ENCODE measurements around the gene ASPA.
"Not testable (repeated sequence)": the region's sequence is repeated elsewhere in the genome, so short reads cannot be mapped to it uniquely, and the experiment has no call there.

ASPA gene

DNA sequence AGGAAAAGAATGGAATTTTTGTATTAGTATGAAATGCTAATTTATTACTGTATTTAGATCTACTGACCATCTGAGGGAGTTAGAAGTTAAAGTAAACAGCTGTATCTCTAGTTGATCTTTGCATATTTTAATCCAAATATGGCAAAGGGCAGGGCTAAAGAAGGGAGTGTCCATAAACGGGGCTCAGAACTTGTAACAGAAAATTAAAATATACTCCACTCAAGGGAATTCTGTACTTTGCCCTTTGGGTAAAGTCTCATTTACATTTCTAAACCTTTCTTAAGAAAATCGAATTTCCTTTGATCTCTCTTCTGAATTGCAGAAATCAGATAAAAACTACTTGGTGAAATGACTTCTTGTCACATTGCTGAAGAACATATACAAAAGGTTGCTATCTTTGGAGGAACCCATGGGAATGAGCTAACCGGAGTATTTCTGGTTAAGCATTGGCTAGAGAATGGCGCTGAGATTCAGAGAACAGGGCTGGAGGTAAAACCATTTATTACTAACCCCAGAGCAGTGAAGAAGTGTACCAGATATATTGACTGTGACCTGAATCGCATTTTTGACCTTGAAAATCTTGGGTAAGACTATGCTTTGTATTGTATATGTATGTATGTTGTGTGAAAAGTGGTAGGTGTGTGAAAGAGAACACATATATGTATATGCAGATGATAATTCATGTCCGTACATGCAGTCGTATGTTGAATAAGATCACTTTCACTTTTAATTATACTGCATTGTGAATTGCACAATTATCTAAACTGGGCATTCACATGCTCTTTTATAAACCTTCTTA is at the start of gene ASPA:
ASPA (plus strand) TSS at position 186 of the 799 bp plus-strand sequence; CDS start at position 349, 163 bp downstream.
- no peaks in the 10 kb centered on the region for H3K36me3 ChIP-seq (ENCODE audit: insufficient read depth, low read length)
- peak within 1 kb of the TSS; percentile 67 for H3K27ac ChIP-seq
- peak within 1 kb of the TSS; percentile 66 for H3K4me3 ChIP-seq
- H3K9me3 ChIP-seq (ENCODE audit: low read depth, low read length): no peaks in the 10 kb centered on the region
- no peak for DNase-seq (ENCODE audit: low read depth, low spot score)
- TF ChIP-seq FOXP2 (optimal IDR thresholded peaks at IDR 0.05; ENCODE audit: control extremely low read depth, extremely low read length, insufficient read depth) (no peak), POLR2AphosphoS5 (IDR thresholded peaks at IDR 0.05; ENCODE audit: borderline replicate concordance, low read depth, low read length) (no peak), EZH2 (IDR thresholded peaks at IDR 0.05) (no peak)
- H3K9ac ChIP-seq (ENCODE audit: insufficient read length): peak within 1 kb of the TSS; percentile 8

DNA sequence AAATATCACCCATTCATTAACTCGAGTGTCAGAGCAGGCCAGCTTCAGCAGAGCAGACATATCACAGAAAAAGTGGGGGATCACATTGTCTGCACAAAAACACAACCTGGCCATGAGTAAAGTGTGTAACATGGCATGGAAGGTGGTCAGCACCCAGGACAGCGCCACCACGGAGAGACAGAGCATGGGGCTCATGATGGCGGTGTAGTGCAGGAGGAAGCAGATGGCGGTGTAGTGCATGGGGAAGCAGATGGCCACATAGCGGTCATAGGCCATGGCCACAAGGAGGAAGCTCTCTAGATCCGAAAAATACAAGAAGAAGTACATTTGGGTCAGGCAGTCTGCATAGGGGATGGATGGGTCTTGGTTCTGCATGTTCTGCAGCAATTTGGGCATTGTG is 42.6 kb upstream of the ASPA start:
- H3K4me3 ChIP-seq; H3K27ac ChIP-seq; DNase-seq (ENCODE audit: low read depth, low spot score); H3K36me3 ChIP-seq (ENCODE audit: insufficient read depth, low read length); H3K9ac ChIP-seq (ENCODE audit: insufficient read length); H3K9me3 ChIP-seq (ENCODE audit: low read depth, low read length): not testable (repeated sequence)

DNA sequence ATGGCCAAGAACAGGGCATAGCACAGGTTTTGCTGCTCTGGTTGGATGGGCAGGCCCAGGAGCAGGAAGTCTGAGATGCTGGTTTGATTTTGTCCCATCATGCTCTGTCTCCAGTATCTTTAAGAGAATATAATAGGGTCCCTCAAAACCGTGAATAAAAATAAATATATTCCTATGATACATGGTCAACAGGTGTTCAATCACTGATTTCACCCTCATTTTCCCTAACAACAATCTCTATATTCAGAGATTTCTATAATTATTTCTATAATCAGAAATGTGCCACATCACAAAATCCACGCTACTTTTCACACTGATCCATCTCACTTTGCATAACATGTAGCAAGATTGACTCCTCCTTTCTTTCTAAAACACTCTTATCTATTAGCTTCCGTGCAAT is 42.1 kb upstream of the ASPA start, which contains the start of gene OR1E2:
OR1E2 (minus strand) TSS at position 101 of the 400 bp plus-strand sequence; CDS start at position 101, 0 bp downstream.
- Histone ChIP-seq H3K9ac (ENCODE audit: insufficient read length) (no peak within 1 kb of the TSS), H3K9me3 (ENCODE audit: low read depth, low read length) (no peaks in the 10 kb centered on the region), H3K27ac (no peak within 1 kb of the TSS), H3K4me3 (no peak within 1 kb of the TSS), H3K36me3 (ENCODE audit: insufficient read depth, low read length) (no peaks in the 10 kb centered on the region)
- TF ChIP-seq POLR2AphosphoS5 (IDR thresholded peaks at IDR 0.05; ENCODE audit: borderline replicate concordance, low read depth, low read length) (no peak), FOXP2 (optimal IDR thresholded peaks at IDR 0.05; ENCODE audit: control extremely low read depth, extremely low read length, insufficient read depth) (no peak), EZH2 (IDR thresholded peaks at IDR 0.05) (no peak)
- DNase-seq (ENCODE audit: low read depth, low spot score): no peak

DNA sequence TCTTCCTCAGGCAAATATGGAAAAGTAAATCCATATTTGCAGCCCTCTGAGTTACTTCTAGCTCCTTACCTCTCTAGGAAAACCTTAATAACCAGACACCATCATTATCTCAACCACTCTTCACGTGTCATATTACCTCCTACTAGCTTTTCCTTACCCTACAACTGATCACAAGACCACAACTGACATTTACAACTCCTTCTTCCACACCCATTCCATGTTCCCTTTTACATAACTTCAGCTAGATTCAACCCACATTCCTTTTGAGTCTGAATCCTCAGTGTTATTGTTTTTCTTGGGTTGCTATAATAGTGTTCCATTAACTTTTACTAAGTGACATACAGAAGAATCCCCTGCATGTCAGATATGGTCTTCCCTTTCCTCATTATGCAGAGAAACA is 37.4 kb upstream of the ASPA start:
- no peak for TF ChIP-seq FOXP2 (optimal IDR thresholded peaks at IDR 0.05; ENCODE audit: control extremely low read depth, extremely low read length, insufficient read depth)
- no peak for TF ChIP-seq EZH2 (IDR thresholded peaks at IDR 0.05)

DNA sequence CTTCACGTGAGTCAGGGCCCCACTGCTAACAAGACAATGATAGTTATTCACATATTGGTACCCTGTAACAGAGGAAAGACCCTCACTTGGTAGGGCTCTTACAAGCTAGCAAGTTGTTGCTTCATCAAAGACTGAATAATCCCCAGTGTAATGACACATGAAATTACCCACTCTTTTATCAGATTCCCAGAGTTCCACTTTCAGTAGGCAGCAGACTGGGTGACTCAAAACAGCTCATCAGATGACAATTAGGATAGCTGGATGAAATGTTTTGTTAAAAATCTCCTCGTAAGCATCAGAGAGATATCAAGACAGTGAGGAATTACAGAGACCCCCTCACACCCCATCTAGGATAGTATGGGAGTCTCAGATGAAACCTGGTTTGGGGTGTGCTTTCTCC is 35.3 kb upstream of the ASPA start:
- TF ChIP-seq EZH2 (IDR thresholded peaks at IDR 0.05) (no peak), POLR2AphosphoS5 (IDR thresholded peaks at IDR 0.05; ENCODE audit: borderline replicate concordance, low read depth, low read length) (no peak), FOXP2 (optimal IDR thresholded peaks at IDR 0.05; ENCODE audit: control extremely low read depth, extremely low read length, insufficient read depth) (no peak)
- no peak for DNase-seq (ENCODE audit: low read depth, low spot score)
- Histone ChIP-seq H3K9me3 (ENCODE audit: low read depth, low read length) (no peaks in the 10 kb centered on the region), H3K36me3 (ENCODE audit: insufficient read depth, low read length) (no peaks in the 10 kb centered on the region), H3K27ac (no peak overlapping the region), H3K4me3 (no peak overlapping the region), H3K9ac (ENCODE audit: insufficient read length) (no peak overlapping the region)

More for the DNA sequence above, 37.4 kb upstream of the ASPA start:
- no peak overlapping the region for H3K4me3 ChIP-seq
- H3K36me3 ChIP-seq (ENCODE audit: insufficient read depth, low read length): no peaks in the 10 kb centered on the region
- no peak overlapping the region for H3K27ac ChIP-seq
- no peak for DNase-seq (ENCODE audit: low read depth, low spot score)
- no peaks in the 10 kb centered on the region for H3K9me3 ChIP-seq (ENCODE audit: low read depth, low read length)
- H3K9ac ChIP-seq (ENCODE audit: insufficient read length): no peak overlapping the region

DNA sequence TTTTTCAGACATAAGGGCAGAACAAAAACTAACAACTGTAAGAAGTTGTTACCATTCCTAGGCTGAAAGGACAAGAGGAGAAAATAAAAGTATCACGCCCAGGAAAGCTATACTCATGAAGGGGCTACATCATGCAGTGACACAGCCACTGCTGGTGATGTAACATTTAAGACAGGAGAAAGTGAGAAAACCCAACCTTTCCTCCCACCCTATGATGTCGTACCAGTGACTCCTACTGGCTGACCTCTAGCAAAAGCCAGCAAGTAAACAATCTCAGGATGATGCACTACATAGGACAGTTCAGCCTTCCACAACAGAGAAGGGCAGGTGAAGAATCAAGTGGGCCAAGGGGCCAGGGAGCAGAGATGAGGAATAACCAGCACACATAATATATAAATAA is 28.2 kb upstream of the ASPA start:
- H3K9me3 ChIP-seq (ENCODE audit: low read depth, low read length): no peaks in the 10 kb centered on the region
- no peak overlapping the region for H3K27ac ChIP-seq
- TF ChIP-seq POLR2AphosphoS5 (IDR thresholded peaks at IDR 0.05; ENCODE audit: borderline replicate concordance, low read depth, low read length) (no peak), FOXP2 (optimal IDR thresholded peaks at IDR 0.05; ENCODE audit: control extremely low read depth, extremely low read length, insufficient read depth) (no peak), EZH2 (IDR thresholded peaks at IDR 0.05) (no peak)
- no peak for DNase-seq (ENCODE audit: low read depth, low spot score)
- H3K4me3 ChIP-seq: no peak overlapping the region
- no peaks in the 10 kb centered on the region for H3K36me3 ChIP-seq (ENCODE audit: insufficient read depth, low read length)
- no peak overlapping the region for H3K9ac ChIP-seq (ENCODE audit: insufficient read length)

DNA sequence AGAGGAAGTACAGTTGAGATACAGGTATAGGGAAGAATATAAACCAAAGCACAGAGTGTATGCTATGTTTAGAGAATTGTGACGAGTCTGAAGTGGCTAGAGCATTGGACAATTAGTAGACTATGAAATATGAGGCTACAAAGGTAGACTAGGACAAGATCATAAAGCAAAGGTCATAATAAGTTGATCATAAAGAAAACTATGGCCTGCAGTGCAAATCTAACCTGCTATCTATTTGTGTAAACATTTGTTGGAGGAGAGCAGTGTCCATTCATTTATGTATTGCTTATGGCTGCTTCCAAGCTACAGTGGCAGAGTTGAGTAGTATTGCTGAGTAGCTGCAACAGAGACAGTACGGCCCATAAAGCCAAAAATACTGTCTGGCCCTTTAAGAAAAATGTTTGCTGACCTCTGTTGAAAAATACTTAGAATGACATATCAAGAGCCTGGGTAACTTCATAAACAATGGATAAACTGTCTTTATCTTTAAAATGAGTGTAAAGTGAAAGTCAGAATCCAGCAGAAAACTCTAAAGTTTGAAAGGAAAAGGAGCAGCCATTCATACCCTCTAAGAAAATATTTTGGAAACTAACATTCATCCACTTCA is 27.6 kb upstream of the ASPA start:
- no peak for DNase-seq (ENCODE audit: low read depth, low spot score)
- no peak overlapping the region for H3K9ac ChIP-seq (ENCODE audit: insufficient read length)
- no peak overlapping the region for H3K4me3 ChIP-seq
- H3K9me3 ChIP-seq (ENCODE audit: low read depth, low read length): no peaks in the 10 kb centered on the region
- TF ChIP-seq EZH2 (IDR thresholded peaks at IDR 0.05) (no peak), POLR2AphosphoS5 (IDR thresholded peaks at IDR 0.05; ENCODE audit: borderline replicate concordance, low read depth, low read length) (no peak), FOXP2 (optimal IDR thresholded peaks at IDR 0.05; ENCODE audit: control extremely low read depth, extremely low read length, insufficient read depth) (no peak)
- H3K27ac ChIP-seq: no peak overlapping the region
- no peaks in the 10 kb centered on the region for H3K36me3 ChIP-seq (ENCODE audit: insufficient read depth, low read length)

DNA sequence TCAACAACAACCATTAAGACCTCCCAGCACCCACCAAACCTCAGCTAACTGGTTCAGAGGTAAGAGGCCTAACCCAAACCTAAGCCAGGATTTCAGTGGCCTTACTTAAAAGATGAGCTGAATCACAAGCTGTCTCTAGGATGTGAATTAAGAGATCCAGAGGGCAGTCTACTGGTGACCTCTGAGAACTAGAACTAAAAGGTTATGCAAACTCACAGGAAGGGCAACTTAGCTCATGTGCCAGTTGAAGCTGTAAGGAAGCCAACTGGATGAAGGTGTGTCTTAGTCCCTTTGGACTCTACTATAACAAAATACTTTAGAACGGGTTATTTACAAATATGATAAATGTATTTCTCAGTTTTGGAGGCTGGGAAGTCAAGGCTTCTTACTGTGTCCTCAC is 9.4 kb upstream of the ASPA start:
- not testable (repeated sequence) for H3K9ac ChIP-seq (ENCODE audit: insufficient read length); H3K27ac ChIP-seq; H3K9me3 ChIP-seq (ENCODE audit: low read depth, low read length); H3K4me3 ChIP-seq; DNase-seq (ENCODE audit: low read depth, low spot score); H3K36me3 ChIP-seq (ENCODE audit: insufficient read depth, low read length)

DNA sequence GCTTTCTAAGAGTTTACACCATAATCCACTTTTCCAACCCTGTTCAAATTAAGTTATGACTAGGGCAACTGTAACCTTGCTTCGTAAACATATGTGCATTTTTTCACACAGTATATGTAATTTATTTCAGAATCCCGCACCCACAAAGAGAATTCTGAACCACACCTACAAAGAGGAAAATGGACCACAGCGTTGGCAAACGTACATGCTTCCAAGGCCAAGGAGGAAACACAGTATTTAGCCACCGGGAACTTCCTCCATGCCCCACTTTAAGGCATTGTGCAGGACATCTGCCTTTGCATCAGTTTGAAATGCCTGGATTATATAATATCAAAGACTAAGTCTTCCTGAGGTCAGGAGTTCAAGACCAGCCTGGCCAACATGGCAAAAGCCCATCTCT is 6.3 kb upstream of the ASPA start:
- Histone ChIP-seq H3K9ac (ENCODE audit: insufficient read length) (no peak overlapping the region), H3K4me3 (no peak overlapping the region), H3K27ac (no peak overlapping the region), H3K9me3 (ENCODE audit: low read depth, low read length) (no peaks in the 10 kb centered on the region), H3K36me3 (ENCODE audit: insufficient read depth, low read length) (no peaks in the 10 kb centered on the region)
- no peak for DNase-seq (ENCODE audit: low read depth, low spot score)
- TF ChIP-seq EZH2 (IDR thresholded peaks at IDR 0.05) (no peak), POLR2AphosphoS5 (IDR thresholded peaks at IDR 0.05; ENCODE audit: borderline replicate concordance, low read depth, low read length) (no peak), FOXP2 (optimal IDR thresholded peaks at IDR 0.05; ENCODE audit: control extremely low read depth, extremely low read length, insufficient read depth) (no peak)

Measured in SK-N-MC (cell line).